SH-SY5Y (cell line): Measurements from ENCODE around the gene ADARB2.

Source experiments
- GATA2 ChIP-seq: IDR thresholded peaks from 2 replicates; pipeline ENCODE4 v1.6.1; 2011; ENCODE audit warnings: mild to moderate bottlenecking, low read depth, low read length
- GATA3 ChIP-seq: IDR thresholded peaks from 2 replicates; pipeline ENCODE4 v1.6.1; 2011; ENCODE audit warnings: low read depth, mild to moderate bottlenecking, low read length, moderate library complexity

Gene ADARB2

GRCh38 chr10:1504940-1505339, 232.4 kb downstream of the ADARB2 start:
- TF ChIP-seq GATA2 (no peak), GATA3 (no peak)

- no peak for TF ChIP-seq GATA2
- no peak for TF ChIP-seq GATA3
Measured at GRCh38 chr10:1504286-1504685, 233.0 kb downstream of the ADARB2 start.

GRCh38 chr10:1502451-1502850, 234.9 kb downstream of the ADARB2 start:
- TF ChIP-seq GATA3 (no peak), GATA2 (no peak)

GRCh38 chr10:1499359-1499957, 237.9 kb downstream of the ADARB2 start:
- TF ChIP-seq GATA3 (no peak), GATA2 (no peak)

DNA sequence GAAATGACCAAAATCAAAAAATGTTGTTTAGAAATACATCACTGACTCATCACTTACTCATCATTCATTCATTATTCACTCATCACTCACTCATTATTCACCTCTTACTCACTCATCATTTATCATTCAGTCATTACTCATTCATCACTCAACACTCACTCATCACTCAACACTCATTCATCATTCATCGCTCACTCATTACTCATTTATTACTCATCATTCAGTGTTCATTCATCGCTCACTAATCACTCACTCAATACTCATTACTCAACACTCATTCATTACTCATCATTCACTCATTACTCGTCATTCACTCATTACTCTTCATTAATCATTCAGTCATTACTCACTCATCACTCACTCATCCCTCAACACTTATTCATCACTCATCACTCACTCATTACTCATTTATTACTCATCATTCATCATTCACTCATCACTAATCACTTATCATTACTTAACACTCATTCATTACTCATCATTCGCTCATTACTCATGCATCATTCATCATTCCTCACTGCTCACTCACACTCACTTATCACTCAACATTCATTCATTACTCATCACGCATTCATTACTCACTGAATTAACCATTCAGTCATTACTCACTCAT, 238.5 kb downstream of the ADARB2 start:
- TF ChIP-seq GATA3: no peak
- no peak for TF ChIP-seq GATA2

DNA sequence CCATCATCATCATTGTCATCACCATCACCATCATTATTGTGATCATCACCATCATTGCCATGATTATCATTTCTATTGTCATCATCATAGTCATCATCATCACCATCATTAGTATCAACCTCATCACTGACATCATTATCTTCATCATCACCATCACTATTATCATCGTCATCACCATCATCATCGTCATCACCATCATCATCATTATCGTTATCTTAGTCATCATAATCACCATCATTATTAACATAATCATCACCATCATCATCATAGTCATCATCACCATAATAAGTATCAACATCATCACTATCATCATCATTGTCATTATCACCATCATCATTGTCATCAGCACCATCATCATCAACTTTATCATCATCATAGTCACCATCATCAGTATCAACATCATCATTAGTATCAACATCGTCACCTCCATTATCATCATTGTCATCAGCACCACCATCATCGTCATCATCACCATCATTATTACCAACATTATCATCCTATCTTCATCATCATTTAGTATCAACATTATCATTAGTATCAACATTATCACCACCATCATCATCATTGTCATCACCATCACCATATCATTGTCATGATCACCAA, 241.3 kb downstream of the ADARB2 start:
- no peak for TF ChIP-seq GATA3
- no peak for TF ChIP-seq GATA2

GRCh38 chr10:1492641-1493040, 244.7 kb downstream of the ADARB2 start:
- no peak for TF ChIP-seq GATA2
- TF ChIP-seq GATA3: no peak

DNA sequence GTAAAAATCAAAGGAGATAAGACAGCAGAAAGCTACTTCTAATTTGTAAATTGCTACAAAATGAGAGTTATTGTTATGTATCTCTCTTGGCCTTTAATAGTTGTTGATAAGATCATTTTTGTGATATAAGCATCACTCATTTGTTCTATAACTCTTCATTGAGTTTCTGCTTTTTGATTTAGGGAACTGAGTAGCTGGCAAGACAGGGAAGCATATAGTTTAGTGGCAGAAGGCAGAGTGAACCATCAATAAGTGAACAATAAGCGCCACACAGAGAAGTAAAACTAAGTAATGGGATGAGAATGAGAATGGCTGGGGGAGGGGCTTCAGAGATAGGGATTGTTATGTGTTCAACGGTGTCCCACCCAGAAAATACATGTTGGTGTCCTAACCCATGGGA, 245.4 kb downstream of the ADARB2 start:
- TF ChIP-seq GATA3 (no peak), GATA2 (no peak)

GRCh38 chr10:1489801-1490200, 247.5 kb downstream of the ADARB2 start:
- TF ChIP-seq GATA2: no peak
- no peak for TF ChIP-seq GATA3

DNA sequence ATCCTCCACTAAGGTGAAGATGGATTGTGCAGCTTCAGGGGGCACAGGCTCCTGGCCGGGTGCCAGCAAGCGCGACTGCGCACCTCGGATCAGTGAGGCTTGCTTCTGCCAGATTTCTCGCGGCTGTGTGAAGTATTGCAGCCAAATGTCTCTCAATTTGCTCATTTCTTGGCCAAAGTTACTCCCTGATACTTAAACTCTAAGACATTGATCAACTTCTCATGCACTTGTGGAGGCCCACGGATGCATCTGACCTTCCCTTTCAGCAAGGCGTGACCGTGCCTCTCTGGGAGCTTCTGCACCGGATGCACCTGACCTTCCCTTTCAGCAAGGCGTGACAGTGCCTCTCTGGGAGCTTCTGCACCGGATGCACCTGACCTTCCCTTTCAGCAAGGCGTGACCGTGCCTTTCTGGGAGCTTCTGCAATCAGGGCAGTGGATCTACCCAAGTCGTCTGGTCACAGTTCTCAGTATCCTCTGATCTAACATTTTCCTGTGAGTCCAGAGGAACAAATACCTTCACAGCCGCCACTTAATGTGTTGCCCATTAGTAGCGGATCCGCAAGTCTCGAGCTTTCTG, 248.3 kb downstream of the ADARB2 start:
- TF ChIP-seq GATA2 (no peak), GATA3 (no peak)

DNA sequence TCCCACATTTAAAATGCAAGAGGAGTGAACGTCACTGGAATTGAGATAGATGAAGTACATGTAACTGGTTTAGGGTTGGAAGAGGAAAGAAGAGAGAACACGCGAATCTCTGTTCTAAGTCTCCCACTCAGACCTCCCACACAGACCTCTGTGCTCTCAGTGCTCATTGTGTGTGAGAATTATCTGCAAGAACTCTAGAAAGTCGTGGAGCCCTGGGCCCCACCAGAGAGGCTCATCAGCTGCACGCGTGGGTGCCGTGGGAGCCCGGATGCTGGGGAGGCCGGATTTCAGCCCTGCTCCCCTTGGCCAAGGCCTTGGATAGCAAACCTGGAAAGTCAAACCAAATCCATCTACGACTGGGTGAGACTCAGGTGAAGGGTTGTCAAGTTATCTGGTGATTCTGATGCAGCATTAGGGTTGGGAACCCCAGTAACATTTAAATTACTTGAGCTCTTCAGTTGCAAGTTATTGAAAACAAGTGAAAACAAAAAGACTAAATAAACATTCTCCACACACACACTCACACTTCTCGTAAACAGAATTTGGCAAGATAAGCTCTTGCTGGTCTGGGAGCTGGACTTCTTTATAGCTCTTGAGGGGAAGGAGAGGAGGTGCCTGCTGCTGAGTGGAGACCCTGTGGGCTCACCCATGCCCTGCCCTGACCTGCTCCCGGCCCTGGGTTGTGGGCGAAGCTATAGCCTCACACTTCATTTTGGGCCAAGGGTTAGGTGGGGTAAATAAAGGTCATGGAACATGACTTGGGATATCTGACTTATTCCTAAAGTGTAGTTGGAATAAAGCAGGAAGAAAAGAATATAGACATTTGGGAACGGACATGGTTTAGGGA, 250.3 kb downstream of the ADARB2 start:
- no peak for TF ChIP-seq GATA2
- no peak for TF ChIP-seq GATA3

- TF ChIP-seq GATA2 (no peak), GATA3 (no peak)
Measured at GRCh38 chr10:1485357-1485756, 252.0 kb downstream of the ADARB2 start.

DNA sequence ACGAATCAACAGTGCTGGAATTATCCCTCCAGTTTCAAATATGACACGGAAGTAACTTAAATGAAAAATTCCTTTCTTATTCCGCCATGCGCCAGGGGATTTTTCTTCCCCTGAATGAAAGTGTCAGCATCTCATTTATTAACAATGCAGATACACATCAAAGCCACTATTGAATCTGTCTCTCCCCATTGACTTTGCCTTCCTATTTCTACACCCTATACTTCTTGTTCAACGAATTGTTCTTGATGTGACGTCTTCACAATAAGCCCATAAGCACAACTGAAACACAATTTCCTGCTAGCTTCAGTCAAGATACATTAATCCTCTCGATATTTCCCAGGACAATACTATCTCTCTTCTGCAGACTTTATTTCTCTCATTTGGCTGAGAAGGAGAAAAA, 253.5 kb downstream of the ADARB2 start:
- no peak for TF ChIP-seq GATA3
- TF ChIP-seq GATA2: no peak

DNA sequence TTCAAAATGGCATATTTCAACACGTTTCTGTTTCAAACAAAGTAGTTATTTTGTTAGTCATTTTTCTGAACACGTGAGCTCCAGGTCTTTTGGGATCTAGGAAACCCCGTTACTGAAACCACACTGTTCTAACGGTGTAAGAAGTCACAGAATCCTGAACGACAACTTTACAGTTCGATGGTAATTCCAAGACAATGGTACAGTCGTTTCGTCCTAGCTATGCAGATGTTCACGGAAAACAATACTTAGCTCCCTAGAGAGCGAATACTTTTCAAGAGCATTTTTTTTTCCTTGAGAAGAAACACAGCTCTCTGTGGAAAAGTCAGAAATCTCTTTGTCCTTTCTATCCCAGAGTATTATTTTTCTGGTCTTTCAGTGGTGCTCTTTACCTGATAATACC, 254.1 kb downstream of the ADARB2 start:
- TF ChIP-seq GATA3: no peak
- TF ChIP-seq GATA2: no peak

DNA sequence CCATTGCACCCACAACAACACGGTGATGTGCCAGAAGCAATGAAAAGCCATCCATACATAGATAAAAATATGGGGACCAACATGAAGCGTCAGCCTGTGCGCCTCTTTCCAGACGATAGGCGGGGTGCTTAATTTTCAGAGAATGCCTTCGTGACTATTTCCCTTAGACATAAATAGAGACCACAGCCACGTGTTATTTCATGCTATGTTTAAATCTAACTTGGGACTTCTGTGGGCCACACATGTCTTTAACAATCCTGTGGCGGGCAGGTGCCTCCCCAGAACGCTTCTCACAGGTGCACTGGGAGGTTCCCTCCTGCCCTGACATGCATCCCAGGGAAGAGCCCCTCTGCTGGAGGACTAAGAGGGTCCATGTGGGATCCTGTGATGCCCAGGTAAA, 259.7 kb downstream of the ADARB2 start:
- TF ChIP-seq GATA3: no peak
- no peak for TF ChIP-seq GATA2
